SU-DHL-6 (cell line): ENCODE results near the gene METTL17.

Experiments used
- CTCF ChIP-seq: fragments of 200-600 bp; sonication (generic); IDR thresholded peaks from one replicate; pipeline ENCODE4 v1.5.1; 2017; ENCODE audit warnings: antibody characterized with exemption, mild to moderate bottlenecking, low read length, moderate library complexity; ENCODE audit not compliant: insufficient read depth, poor library complexity, severe bottlenecking
- EZH2phosphoT487 ChIP-seq: fragments of 200-600 bp; sonication (generic), shearing (Covaris generic); conservative IDR thresholded peaks from 2 replicates; pipeline ENCODE4 v1.6.1; 2018; ENCODE audit warnings: mild to moderate bottlenecking, antibody characterized with exemption, low read length, moderate library complexity, mixed read lengths

- TF ChIP-seq CTCF (no peak), EZH2phosphoT487 (no peak)
Measured at GRCh38 chr14:21038441-21039422, 49.0 kb downstream of the METTL17 start.
